ENCODE data around the gene SORCS2.

Gene SORCS2

GRCh38 chr4:7653510-7654369, 461.4 kb downstream of the SORCS2 start:
- DNase-seq (ENCODE audit: low read depth), result no peak

- DNase-seq (ENCODE audit: low read depth), result no peak
Observed at GRCh38 chr4:7654550-7655445, 462.5 kb downstream of the SORCS2 start.

- DNase-seq (ENCODE audit: low read depth), result no peak
Observed at GRCh38 chr4:7655511-7656243, 463.3 kb downstream of the SORCS2 start.

GRCh38 chr4:7656244-7656800, 464.0 kb downstream of the SORCS2 start:
- DNase-seq (ENCODE audit: low read depth), result no peak

GRCh38 chr4:7657545-7658297, 465.4 kb downstream of the SORCS2 start:
- DNase-seq (ENCODE audit: low read depth), result no peak

- no peak for DNase-seq (ENCODE audit: low read depth)
Observed at GRCh38 chr4:7658341-7659204, 466.2 kb downstream of the SORCS2 start.

GRCh38 chr4:7659429-7660175, 467.3 kb downstream of the SORCS2 start:
- DNase-seq (ENCODE audit: low read depth), result no peak

- no peak for DNase-seq (ENCODE audit: low read depth)
Observed at GRCh38 chr4:7660176-7661039, 468.1 kb downstream of the SORCS2 start.

- no peak for DNase-seq (ENCODE audit: low read depth)
Observed at GRCh38 chr4:7661066-7661748, 468.9 kb downstream of the SORCS2 start.

- no peak for DNase-seq (ENCODE audit: low read depth)
Observed at GRCh38 chr4:7661846-7662506, 469.6 kb downstream of the SORCS2 start.

GRCh38 chr4:7662507-7662846, 470.1 kb downstream of the SORCS2 start:
- no peak for DNase-seq (ENCODE audit: low read depth)

- DNase-seq (ENCODE audit: low read depth), result no peak
Observed at GRCh38 chr4:7663075-7663541, 470.8 kb downstream of the SORCS2 start.

GRCh38 chr4:7664106-7664505, 471.8 kb downstream of the SORCS2 start:
- DNase-seq (ENCODE audit: low read depth), result no peak

- DNase-seq (ENCODE audit: low read depth), result no peak
Observed at GRCh38 chr4:7665321-7665720, 473.0 kb downstream of the SORCS2 start.

- DNase-seq (ENCODE audit: low read depth), result no peak
Observed at GRCh38 chr4:7666011-7666410, 473.7 kb downstream of the SORCS2 start.

- DNase-seq (ENCODE audit: low read depth), result no peak
Observed at GRCh38 chr4:7666744-7667143, 474.4 kb downstream of the SORCS2 start.

- DNase-seq (ENCODE audit: low read depth), result no peak
Observed at GRCh38 chr4:7668271-7668670, 475.9 kb downstream of the SORCS2 start.

All from stimulated activated CD8-positive, alpha-beta memory T cell treated with anti-CD3 and anti-CD28 coated beads, Interleukin-15, amount 100 ng/mL, for 24 hours (primary cell).